ENCODE data around the gene BCL7B. TPM values are rescaled to one million over a fixed set of nuclear protein-coding genes. Genes with fewer than 3 reads are reported as not detected.
A peak's percentile ranks its signal among the peaks of the same experiment; 100 is the strongest.

The BCL7B gene
- total RNA-seq, 1 experiment from 2014 or later = 95.4 TPM

GRCh38 chr7:73504920-73505319 is 52.6 kb downstream of the BCL7B start:
- Histone ChIP-seq H3K4me3 (ENCODE audit: low read depth in 2 of 2, low read length in 2 of 2) (no peak overlapping the region), H3K27me3 (ENCODE audit: control insufficient read depth, insufficient read depth, low read length) (no peaks in the 10 kb centered on the region), H3K27ac (ENCODE audit: low read length) (no peak overlapping the region), H3K36me3 (ENCODE audit: control insufficient read depth, insufficient read depth, low read length) (peaks cover 37% of the 10 kb centered on the region), H3K9me3 (ENCODE audit: control insufficient read depth, insufficient read depth, low read depth, low read length) (no peaks in the 10 kb centered on the region), H3K4me1 (ENCODE audit: control insufficient read depth, insufficient read depth, low read length) (no peaks in the 10 kb centered on the region)
- TSS peak; percentile 26 for BruUV-seq (replicated peaks)
- DNase-seq (ENCODE audit: low read depth, low spot score) (no peak), ATAC-seq (no peak)
- in situ Hi-C loops (cut with HindIII; ENCODE audit: low pct_unique_long_range_greater_than_20kb, low sequenced_read_pairs) = no loop called here
- TF ChIP-seq SIN3A (IDR thresholded peaks at IDR 0.05; ENCODE audit: borderline replicate concordance, insufficient read depth, low read depth, low read length) = no peak
- TF ChIP-seq REST (IDR thresholded peaks at IDR 0.05; ENCODE audit: insufficient read depth in 1 of 2, low read depth in 2 of 2, low read length in 1 of 2) = no peak
- TF ChIP-seq POLR2AphosphoS5 (IDR thresholded peaks at IDR 0.05; ENCODE audit: low read depth, low read length) = no peak
- no peak for TF ChIP-seq TCF7L2 (IDR thresholded peaks at IDR 0.05; ENCODE audit: low read depth, low read length)
- no peak for TF ChIP-seq CTCF (IDR thresholded peaks at IDR 0.05)
- CTCF ChIA-PET = no interaction called here
- intact Hi-C loops (cut with micrococcal nuclease; ENCODE audit: unreplicated experiment) = no loop called here
- POLR2A ChIA-PET = no interaction called here

- no peak for TF ChIP-seq REST (IDR thresholded peaks at IDR 0.05; ENCODE audit: insufficient read depth in 1 of 2, low read depth in 2 of 2, low read length in 1 of 2)
- no peak for TF ChIP-seq TCF7L2 (IDR thresholded peaks at IDR 0.05; ENCODE audit: low read depth, low read length)
- no peak for TF ChIP-seq POLR2AphosphoS5 (IDR thresholded peaks at IDR 0.05; ENCODE audit: low read depth, low read length)
- no peak for TF ChIP-seq SIN3A (IDR thresholded peaks at IDR 0.05; ENCODE audit: borderline replicate concordance, insufficient read depth, low read depth, low read length)
- no peak for TF ChIP-seq CTCF (IDR thresholded peaks at IDR 0.05)
- no peaks in the 10 kb centered on the region for H3K9me3 ChIP-seq (ENCODE audit: control insufficient read depth, insufficient read depth, low read depth, low read length)
- H3K36me3 ChIP-seq (ENCODE audit: control insufficient read depth, insufficient read depth, low read length) = peaks cover 38% of the 10 kb centered on the region
- DNase-seq (ENCODE audit: low read depth, low spot score) (no peak), ATAC-seq (no peak)
- H3K4me1 ChIP-seq (ENCODE audit: control insufficient read depth, insufficient read depth, low read length) = no peaks in the 10 kb centered on the region
- no TSS peak for BruUV-seq (replicated peaks)
- in situ Hi-C loops (cut with HindIII; ENCODE audit: low pct_unique_long_range_greater_than_20kb, low sequenced_read_pairs) (no loop called here), intact Hi-C loops (cut with micrococcal nuclease; ENCODE audit: unreplicated experiment) (no loop called here)
- H3K27ac ChIP-seq (ENCODE audit: low read length) = no peak overlapping the region
- ChIA-PET POLR2A (no interaction called here), CTCF (no interaction called here)
- no peaks in the 10 kb centered on the region for H3K27me3 ChIP-seq (ENCODE audit: control insufficient read depth, insufficient read depth, low read length)
- H3K4me3 ChIP-seq (ENCODE audit: low read depth in 2 of 2, low read length in 2 of 2) = no peak overlapping the region
These were observed 53.5 kb downstream of the BCL7B start for GRCh38 chr7:73504017-73504416.

Measured in Panc1 (cell line).